SK-N-SH (cell line): ENCODE measurements around the gene LMAN2. TPM values are rescaled to one million over a fixed set of nuclear protein-coding genes. Genes with fewer than 3 reads are reported as not detected.

Source experiments
- CTCF ChIA-PET: fragments of 300-600, 350-600 bp; formaldehyde crosslinking; extraction: SDS; loops from one replicate; lab custom pipeline; 2021; lab: Yijun Ruan, JAX
- POLR2A ChIA-PET: fragments of 350-600 bp; sonication (Branson Sonifier 250); formaldehyde crosslinking; extraction: SDS; loops from one replicate; lab custom pipeline; 2020; ENCODE audit warnings: antibody characterized with exemption, inconsistent platforms; lab: Yijun Ruan, JAX
- DNase-seq: peaks from one replicate; pipeline ENCODE4 v3.0.0; 2012
- H2AFZ ChIP-seq: fragments of 200-600 bp; sonication (generic); 2 replicates; pipeline ENCODE4 v1.8.1; 2016; ENCODE audit warnings: antibody characterized with exemption, mild to moderate bottlenecking, low read depth
- H3F3A ChIP-seq: fragments of 200-600 bp; sonication (generic); replicated peaks from 2 replicates; pipeline ENCODE3; 2016; ENCODE audit warnings: antibody characterized with exemption, mild to moderate bottlenecking; ENCODE audit not compliant: insufficient read depth
- H3K27ac ChIP-seq, 2 experiments: fragments of 200-500 bp in 1 of 2; fragments of 200-600 bp in 1 of 2; sonication (Bioruptor generic) in 1 of 2; sonication (generic), shearing (Covaris generic) in 1 of 2; 2 replicates each; pipeline versions ENCODE4 v1.5.1 to v1.6.1; 2014 to 2016; ENCODE audit warnings: low read depth in 2 of 2, inconsistent platforms in 1 of 2, low read length in 1 of 2, mild to moderate bottlenecking in 1 of 2, mixed read lengths in 1 of 2
- H3K27me3 ChIP-seq: fragments of 200-600 bp; sonication (generic), shearing (Covaris generic); 2 replicates; pipeline ENCODE4 v1.6.1; 2016; ENCODE audit warnings: mixed run types; ENCODE audit not compliant: insufficient read depth
- H3K36me3 ChIP-seq, 2 experiments: fragments of 200-500 bp in 1 of 2; fragments of 200-600 bp in 1 of 2; sonication (Bioruptor generic) in 1 of 2; sonication (generic) in 1 of 2; replicated peaks in 1 of 2; 2 replicates each; pipeline versions ENCODE3 to v1.5.1; 2014 to 2016; ENCODE audit warnings: low read length in 1 of 2, mild to moderate bottlenecking in 1 of 2; ENCODE audit not compliant: insufficient read depth in 2 of 2, control insufficient read depth in 1 of 2
- H3K4me1 ChIP-seq, 2 experiments: fragments of 200-500 bp in 1 of 2; fragments of 200-600 bp in 1 of 2; sonication (Bioruptor generic) in 1 of 2; sonication (generic), shearing (Covaris generic) in 1 of 2; 2 replicates each; pipeline versions ENCODE4 v1.5.1 to v1.6.1; 2014 to 2016; ENCODE audit warnings: low read depth in 1 of 2, low read length in 1 of 2, mixed run types in 1 of 2; ENCODE audit not compliant: insufficient read depth in 2 of 2, control insufficient read depth in 1 of 2
- H3K4me2 ChIP-seq: fragments of 200-600 bp; sonication (generic), shearing (Covaris generic); 2 replicates; pipeline ENCODE4 v1.6.1; 2017; ENCODE audit warnings: mixed run types
- H3K4me3 ChIP-seq, 2 experiments: fragments of 200-500 bp in 1 of 2; fragments of 200-600 bp in 1 of 2; sonication (Bioruptor generic) in 1 of 2; sonication (generic), shearing (Covaris generic) in 1 of 2; 2 replicates each; pipeline versions ENCODE4 v1.5.1 to v1.8.1; 2014 to 2016; ENCODE audit warnings: low read depth in 2 of 2, inconsistent platforms in 1 of 2, low read length in 1 of 2, mild to moderate bottlenecking in 1 of 2, mixed read lengths in 1 of 2, moderate library complexity in 1 of 2
- H3K79me2 ChIP-seq: fragments of 200-600 bp; sonication (generic); 2 replicates; pipeline ENCODE4 v1.8.1; 2017; ENCODE audit warnings: mild to moderate bottlenecking; ENCODE audit not compliant: insufficient read depth
- H3K9ac ChIP-seq: fragments of 200-600 bp; sonication (generic); 2 replicates; pipeline ENCODE4 v1.6.1; 2017; ENCODE audit warnings: mixed run types
- H3K9me2 ChIP-seq: fragments of 200-600 bp; sonication (generic); 2 replicates; pipeline ENCODE4 v1.6.1; 2017; ENCODE audit warnings: mixed run types
- H3K9me3 ChIP-seq: fragments of 200-600 bp; sonication (generic); 2 replicates; pipeline ENCODE4 v1.6.1; 2017; ENCODE audit warnings: mixed run types, mild to moderate bottlenecking, moderate library complexity
- H4K20me1 ChIP-seq: fragments of 200-600 bp; sonication (generic); 2 replicates; pipeline ENCODE4 v1.6.1; 2017; ENCODE audit warnings: mild to moderate bottlenecking, mixed run types; ENCODE audit not compliant: insufficient read depth
- CHD2 ChIP-seq: fragments of 150-350 bp; IDR thresholded peaks from 2 replicates; pipeline ENCODE4 v1.6.1; 2018; ENCODE audit warnings: low read length; ENCODE audit not compliant: partially characterized antibody
- CTCF ChIP-seq: fragments of 200-600 bp; sonication (generic); IDR thresholded peaks from 2 replicates; pipeline ENCODE4 v1.6.1; 2017; ENCODE audit warnings: antibody characterized with exemption, mild to moderate bottlenecking, moderate library complexity
- ELF1 ChIP-seq: IDR thresholded peaks from 2 replicates; pipeline ENCODE4 v1.4.0; 2012
- EP300 ChIP-seq, 2 experiments: IDR thresholded peaks; 2 replicates each; pipeline versions ENCODE4 v1.4.0 to v1.6.1; 2012; ENCODE audit warnings: borderline replicate concordance in 1 of 2, low read depth in 1 of 2, low read length in 1 of 2
- FOXJ3 ChIP-seq: sonication (generic); formaldehyde crosslinking; IDR thresholded peaks from 2 replicates; pipeline ENCODE4 v1.5.1; 2020; ENCODE audit warnings: mild to moderate bottlenecking, missing genetic modification reagents
- FOXM1 ChIP-seq: IDR thresholded peaks from 2 replicates; pipeline ENCODE4 v1.4.0; 2012; ENCODE audit warnings: low read depth, mild to moderate bottlenecking
- GATA2 ChIP-seq: sonication (generic); formaldehyde crosslinking; IDR thresholded peaks from 2 replicates; pipeline ENCODE4 v1.5.0; 2020; ENCODE audit warnings: mild to moderate bottlenecking, missing genetic modification reagents
- IRF3 ChIP-seq: fragments of 150-350 bp; IDR thresholded peaks from 2 replicates; pipeline ENCODE4 v1.6.1; 2016; ENCODE audit warnings: mild to moderate bottlenecking, low read depth, low read length
- MEF2A ChIP-seq: IDR thresholded peaks from 2 replicates; pipeline ENCODE4 v1.4.0; 2012; ENCODE audit warnings: low read depth, borderline replicate concordance
- NRF1 ChIP-seq: IDR thresholded peaks from 2 replicates; pipeline ENCODE4 v1.6.1; 2012; ENCODE audit warnings: low read depth, mild to moderate bottlenecking, low read length
- POLR2AphosphoS5 ChIP-seq: IDR thresholded peaks from 2 replicates; pipeline ENCODE4 v1.6.1; 2012; ENCODE audit warnings: low read depth, low read length
- RAD21 ChIP-seq: IDR thresholded peaks from 2 replicates; pipeline ENCODE4 v1.6.1; 2012; ENCODE audit warnings: mild to moderate bottlenecking, low read length
- RCOR1 ChIP-seq: fragments of 150-350 bp; IDR thresholded peaks from 2 replicates; pipeline ENCODE4 v1.6.1; 2017; ENCODE audit warnings: antibody characterized with exemption, low read length
- REST ChIP-seq: IDR thresholded peaks from 2 replicates; pipeline ENCODE4 v1.6.1; 2012; ENCODE audit warnings: mild to moderate bottlenecking, low read depth, low read length, moderate library complexity
- RFX5 ChIP-seq: IDR thresholded peaks from 2 replicates; pipeline ENCODE4 v1.6.1; 2012; ENCODE audit warnings: mild to moderate bottlenecking, improper control_type of control experiment, low read length
- SIN3A ChIP-seq: IDR thresholded peaks from 2 replicates; pipeline ENCODE4 v1.6.1; 2012; ENCODE audit warnings: low read depth, mild to moderate bottlenecking, low read length, moderate library complexity, borderline replicate concordance
- TAF1 ChIP-seq: IDR thresholded peaks from 2 replicates; pipeline ENCODE4 v1.6.1; 2012; ENCODE audit warnings: low read depth, mild to moderate bottlenecking, low read length, moderate library complexity, borderline replicate concordance
- YY1 ChIP-seq: IDR thresholded peaks from 2 replicates; pipeline ENCODE4 v1.4.0; 2012; ENCODE audit warnings: low read depth, mild to moderate bottlenecking
- WGBS: methylation state at CpG from one replicate; pipeline ENCODE4 v1.1.6; 2017; ENCODE audit warnings: low lambda C conversion rate; 5-methylcytosine and 5-hydroxymethylcytosine counted together
- polyA plus RNA-seq, 3 experiments: library from polyadenylated mRNA; depleted of rRNA; stranded (reverse); fragments of >200 nt; gene quantifications; 2 replicates each; pipeline ENCODE4 v1.2.3, GENCODE V29; 2012

Gene LMAN2
- polyA plus RNA-seq, 1 of the 3 experiments (the other 2 are of a cell fraction): 500 TPM

GRCh38 chr5:177294632-177295031, 56.8 kb downstream of the LMAN2 start:
- Histone ChIP-seq H3K36me3 (peaks cover 41 to 73% of the 10 kb centered on the region in 2 experiments), H3K4me1 (peaks cover 0 to under 1% of the 10 kb centered on the region in 2 experiments; a peak in 1 of 4 replicates), H3K4me3 (no peak overlapping the region), H3K4me2 (no peak overlapping the region), H3K9me3 (no peaks in the 10 kb centered on the region), H3K9me2 (no peaks in the 10 kb centered on the region), H3K9ac (no peak overlapping the region)
- WGBS: 95% methylated on average over 2 of the region's 3 CpGs
- CTCF ChIA-PET: interaction anchor here (0.7 to 2.4 kb wide), 7 partner anchors 7 to 183 kb away, joined by 3 to 8 read pairs (median 5); partner anchors contain the start of genes PRELID1 and RAB24
- no peak for DNase-seq
- POLR2A ChIA-PET: no interaction called here
- no peak for TF ChIP-seq NRF1
- no peak for TF ChIP-seq ELF1
- TF ChIP-seq CHD2: no peak
- no peak for TF ChIP-seq RFX5
- no peak for TF ChIP-seq RAD21
- no peak for TF ChIP-seq REST
- TF ChIP-seq YY1: no peak
- no peak for TF ChIP-seq SIN3A
- TF ChIP-seq RCOR1: no peak
- TF ChIP-seq GATA2 (CRISPR knock-in tag): no peak
- no peak for TF ChIP-seq FOXJ3 (CRISPR knock-in tag)
- no peak for TF ChIP-seq POLR2AphosphoS5
- TF ChIP-seq TAF1: no peak
- no peak for TF ChIP-seq FOXM1
- no peak for TF ChIP-seq CTCF
- no peak for TF ChIP-seq MEF2A
- no peak for TF ChIP-seq IRF3
- no peak for TF ChIP-seq EP300 (IDR thresholded peaks at IDR 0.05; ENCODE audit: borderline replicate concordance in 1 of 2, low read depth in 1 of 2, low read length in 1 of 2)
- TF ChIP-seq, all 33 proteins: peak for 0
- Histone ChIP-seq H3F3A (no peaks in the 10 kb centered on the region), H2AFZ (no peak overlapping the region), H3K79me2 (no peaks in the 10 kb centered on the region), H3K27me3 (no peaks in the 10 kb centered on the region), H3K27ac (no peak overlapping the region), H4K20me1 (no peaks in the 10 kb centered on the region)
